Effector memory CD8-positive, alpha-beta T cell (primary cell): ENCODE measurements around the gene FUCA1.
"Not testable (repeated sequence)": the region's sequence is repeated elsewhere in the genome, so short reads cannot be mapped to it uniquely, and the experiment has no call there.

Experiments used
- ATAC-seq: fragments of 150-1000 bp; cut with Tn5 transposase; replicated peaks from 2 replicates; pipeline ENCODE4 v1.10.0; 2021; ENCODE audit warnings: mild to moderate bottlenecking, moderate library complexity
- DNase-seq, 3 experiments: peaks; one replicate each; pipeline ENCODE4 v3.0.0; 2021
- H3K27ac Mint-ChIP-seq, 2 donors: one replicate each; pipeline ENCODE4 v1.8.0; 2022; ENCODE audit warnings: mild to moderate bottlenecking in 2 of 2, mixed read lengths in 2 of 2, moderate library complexity in 2 of 2
- H3K27me3 Mint-ChIP-seq, 2 donors: one replicate each; pipeline ENCODE4 v1.8.0; 2022; ENCODE audit warnings: mixed read lengths in 2 of 2
- H3K36me3 Mint-ChIP-seq: one replicate; pipeline ENCODE4 v1.8.0; 2022; ENCODE audit warnings: mild to moderate bottlenecking, moderate library complexity, mixed read lengths; ENCODE audit not compliant: insufficient read depth
- H3K4me1 Mint-ChIP-seq, 2 donors: one replicate each; pipeline ENCODE4 v1.8.0; 2022; ENCODE audit warnings: low read depth in 2 of 2, mixed read lengths in 2 of 2
- H3K4me3 Mint-ChIP-seq, 2 donors: one replicate each; pipeline ENCODE4 v1.8.0; 2022; ENCODE audit warnings: mild to moderate bottlenecking in 2 of 2, mixed read lengths in 2 of 2, moderate library complexity in 2 of 2
- H3K9me3 Mint-ChIP-seq, 2 donors: one replicate each; pipeline ENCODE4 v1.8.0; 2022; ENCODE audit warnings: mixed read lengths in 2 of 2

FUCA1 gene

DNA sequence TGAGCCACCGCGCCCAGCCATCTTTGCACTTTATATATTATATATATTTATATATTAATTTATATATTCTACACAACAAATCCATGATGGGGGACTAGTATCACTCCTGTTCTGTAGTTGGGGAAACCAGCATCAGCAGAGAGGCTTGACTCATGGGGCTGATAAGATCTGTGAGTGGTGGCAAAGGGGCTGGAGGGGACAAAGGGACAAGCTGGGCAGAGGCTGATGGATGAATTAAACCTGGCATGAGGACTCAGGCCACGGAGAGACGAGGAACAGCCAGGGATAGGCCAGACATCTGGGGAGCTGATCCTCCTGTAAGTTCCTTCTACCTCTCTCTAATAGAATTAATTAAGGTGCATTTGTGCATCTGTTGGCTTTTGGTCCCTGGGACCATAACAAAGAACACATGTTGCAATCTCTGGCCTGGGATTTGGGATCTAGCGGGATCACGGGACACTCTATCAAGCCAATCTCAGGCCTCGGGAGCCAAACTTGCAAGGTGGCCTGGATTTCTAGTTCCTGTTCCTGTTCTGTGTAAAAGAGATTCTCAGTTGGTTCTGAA is 37.5 kb upstream of the FUCA1 start:
- Mint-ChIP-seq H3K9me3 (no peaks in the 10 kb centered on the region), H3K4me1 (peaks cover 26 to 46% of the 10 kb centered on the region in 2 donors), H3K27me3 (peaks cover 0 to 53% of the 10 kb centered on the region in 2 donors), H3K36me3 (peaks cover 18% of the 10 kb centered on the region), H3K4me3 (no peak overlapping the region), H3K27ac (peak overlapping the region in 1 of 2 donors; percentile 7)
- DNase-seq (no peak), ATAC-seq (no peak)

DNA sequence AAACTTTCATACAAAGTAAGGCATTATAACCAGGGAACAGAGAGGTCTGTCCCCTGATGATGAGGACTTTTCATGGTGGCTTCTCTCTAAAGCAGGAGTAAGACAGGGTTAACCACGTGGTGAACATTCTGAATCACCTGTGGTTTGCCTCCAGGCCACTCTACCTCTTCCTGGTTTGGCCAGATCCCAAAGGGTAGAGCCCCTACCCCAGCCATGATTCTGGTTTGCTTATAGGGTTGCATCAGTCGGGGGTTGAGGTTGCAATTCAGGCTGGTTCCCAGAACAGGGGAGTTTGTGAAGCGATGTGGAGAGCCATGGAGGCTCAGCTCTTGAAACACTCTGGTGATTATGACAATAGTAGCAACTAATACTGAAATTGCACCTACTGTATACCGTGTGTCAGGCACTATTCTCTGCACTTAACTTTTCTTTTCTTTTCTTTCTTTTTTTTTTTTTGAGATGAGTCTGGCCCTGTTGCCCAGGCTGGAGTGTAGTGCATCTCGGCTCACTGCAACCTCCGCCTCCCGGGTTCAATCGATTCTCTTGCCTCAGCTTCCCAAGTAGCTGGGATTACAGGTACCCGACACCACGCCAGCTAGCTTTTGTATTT is 36.8 kb upstream of the FUCA1 start:
- Mint-ChIP-seq H3K4me1 (peaks cover 23 to 44% of the 10 kb centered on the region in 2 donors), H3K27ac (peak overlapping the region in 1 of 2 donors; percentile 7), H3K27me3 (peaks cover 0 to 59% of the 10 kb centered on the region in 2 donors), H3K4me3 (peak overlapping the region in 1 of 2 donors; percentile 44), H3K36me3 (peaks cover 18% of the 10 kb centered on the region), H3K9me3 (no peaks in the 10 kb centered on the region)
- no peak for ATAC-seq
- DNase-seq, result no peak

DNA sequence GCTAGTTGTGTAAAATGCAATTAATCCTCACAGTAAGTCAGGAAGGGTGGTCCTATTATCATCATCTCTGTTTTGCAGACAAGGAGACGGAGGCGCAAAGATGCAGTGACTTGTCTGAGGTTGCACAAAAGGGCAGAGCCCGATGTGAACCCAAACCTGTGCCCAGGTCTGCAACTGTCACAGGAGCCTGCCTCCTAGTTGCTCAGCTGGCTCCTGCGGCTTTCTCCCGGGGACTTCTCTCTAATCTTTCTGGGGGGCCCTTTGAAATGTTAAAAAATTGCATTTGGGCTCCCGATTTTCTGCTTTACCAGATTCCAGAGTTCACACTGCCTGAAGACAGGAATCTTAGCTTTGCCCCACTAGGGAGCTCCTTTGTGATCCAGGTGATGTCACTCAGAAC is 35.7 kb upstream of the FUCA1 start:
- Mint-ChIP-seq H3K4me1 (peaks cover 17 to 42% of the 10 kb centered on the region in 2 donors), H3K9me3 (no peaks in the 10 kb centered on the region)
- no peak for ATAC-seq

DNA sequence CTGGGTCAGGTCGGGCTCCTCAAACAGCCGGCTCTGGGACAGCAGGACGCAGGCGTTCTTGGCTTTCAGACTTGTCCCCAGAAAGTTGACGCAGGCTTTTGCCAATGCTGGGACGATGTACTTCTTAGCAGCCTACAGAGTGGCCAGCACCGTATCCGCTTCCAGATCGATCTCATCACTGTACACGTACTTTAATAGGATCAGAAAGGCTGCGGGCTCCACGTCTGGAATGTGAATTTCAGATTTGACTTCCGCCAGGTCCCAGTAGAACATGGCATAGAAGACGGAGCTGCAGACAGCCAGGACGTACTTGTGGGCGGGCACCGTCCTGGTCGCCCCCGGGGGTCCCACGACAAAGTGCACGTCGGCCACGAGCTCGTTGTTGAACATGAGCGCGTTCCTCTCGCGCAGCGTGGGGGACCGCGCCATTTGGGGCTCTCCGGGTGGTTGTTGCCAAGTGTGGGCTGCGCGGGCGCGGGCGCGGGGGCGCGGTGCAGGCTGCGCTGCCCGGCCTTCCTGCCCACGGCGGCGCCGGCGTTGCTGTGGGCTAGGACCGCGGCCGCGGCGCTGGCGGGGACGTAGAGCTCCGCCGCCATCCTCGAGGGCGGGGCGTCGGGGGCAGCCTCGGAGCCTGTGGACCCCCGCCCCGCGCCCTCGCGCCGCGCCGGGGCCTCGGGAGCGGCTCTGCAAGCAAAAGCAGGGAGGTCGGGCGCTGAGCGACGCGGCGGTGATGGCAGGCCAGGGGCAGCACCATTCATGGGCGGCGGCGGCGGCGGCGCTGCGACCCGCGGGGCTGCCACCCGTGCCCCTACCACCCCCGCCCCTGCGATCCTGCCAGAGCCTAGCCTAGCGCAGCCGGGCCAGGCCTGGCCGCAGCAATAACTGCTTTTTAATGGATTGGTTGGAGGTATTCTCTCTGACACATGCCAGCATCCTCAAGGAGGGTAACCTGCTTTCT is 34.5 kb upstream of the FUCA1 start:
- Mint-ChIP-seq H3K27me3 (peaks cover 0 to 52% of the 10 kb centered on the region in 2 donors), H3K9me3 (no peaks in the 10 kb centered on the region), H3K4me3 (peak overlapping the region; percentile 22 to 25), H3K27ac (no peak overlapping the region), H3K36me3 (peaks cover 21% of the 10 kb centered on the region), H3K4me1 (peaks cover 14 to 41% of the 10 kb centered on the region in 2 donors)
- ATAC-seq, result peak; percentile 46
- no peak for DNase-seq

More for the DNA sequence above, 35.7 kb upstream of the FUCA1 start:
- H3K27ac Mint-ChIP-seq, result no peak overlapping the region
- no peak for DNase-seq
- peaks cover 18% of the 10 kb centered on the region for H3K36me3 Mint-ChIP-seq
- no peak overlapping the region for H3K4me3 Mint-ChIP-seq
- peaks cover 0 to 52% of the 10 kb centered on the region in 2 donors for H3K27me3 Mint-ChIP-seq

DNA sequence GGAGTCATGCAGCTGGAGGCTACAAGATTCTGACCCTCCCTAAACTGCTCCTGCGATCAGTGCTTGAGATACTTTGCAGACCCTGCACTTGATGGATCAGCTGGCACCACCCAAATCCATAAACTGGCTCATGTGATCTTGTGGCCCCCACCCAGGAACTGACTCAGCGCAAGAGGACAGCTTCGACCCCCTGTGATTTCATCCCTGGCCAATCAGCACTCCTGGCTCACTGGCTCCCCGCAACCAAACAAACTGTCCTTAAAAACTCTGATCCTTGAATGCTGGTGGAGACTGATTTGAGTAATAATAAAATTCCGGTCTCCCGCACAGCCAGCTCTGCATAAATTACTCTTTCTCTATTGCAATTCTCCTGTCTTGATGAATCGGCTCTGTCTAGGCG is 31.9 kb upstream of the FUCA1 start:
- Mint-ChIP-seq H3K4me1 (peaks cover 16 to 39% of the 10 kb centered on the region in 2 donors), H3K4me3 (peak overlapping the region in 1 of 2 donors; percentile 11), H3K27me3 (peaks cover 0 to 40% of the 10 kb centered on the region in 2 donors), H3K36me3 (peaks cover 17% of the 10 kb centered on the region), H3K27ac (peak overlapping the region in 1 of 2 donors; percentile 77)
- not testable (repeated sequence) for ATAC-seq, H3K9me3 Mint-ChIP-seq, DNase-seq

DNA sequence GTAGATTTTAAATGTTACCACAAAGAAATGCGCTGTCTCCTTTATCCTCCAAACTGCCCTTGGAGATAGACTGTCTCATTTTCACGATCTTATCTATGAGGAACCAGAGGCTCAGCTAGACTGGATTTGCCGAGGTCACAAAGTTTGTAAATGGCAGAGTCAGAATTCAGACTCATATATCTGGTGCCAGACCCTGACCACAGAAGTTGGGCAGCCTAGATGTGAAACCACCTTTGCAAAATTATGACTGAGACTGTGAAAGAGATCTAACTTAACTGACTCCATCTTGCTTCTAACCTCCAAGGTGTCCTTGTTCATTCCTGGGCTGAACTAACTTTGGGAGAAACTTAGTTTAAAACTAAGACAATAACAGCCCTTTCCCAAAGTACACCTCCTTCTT is 31.0 kb upstream of the FUCA1 start:
- DNase-seq, result no peak
- H3K4me3 Mint-ChIP-seq, result peak overlapping the region in 1 of 2 donors; percentile 52
- no peaks in the 10 kb centered on the region for H3K9me3 Mint-ChIP-seq
- peaks cover 13% of the 10 kb centered on the region for H3K36me3 Mint-ChIP-seq
- H3K27ac Mint-ChIP-seq, result peak overlapping the region in 1 of 2 donors; percentile 78
- peak; percentile 12 for ATAC-seq
- peaks cover 0 to 31% of the 10 kb centered on the region in 2 donors for H3K27me3 Mint-ChIP-seq
- H3K4me1 Mint-ChIP-seq, result peaks cover 11 to 29% of the 10 kb centered on the region in 2 donors

DNA sequence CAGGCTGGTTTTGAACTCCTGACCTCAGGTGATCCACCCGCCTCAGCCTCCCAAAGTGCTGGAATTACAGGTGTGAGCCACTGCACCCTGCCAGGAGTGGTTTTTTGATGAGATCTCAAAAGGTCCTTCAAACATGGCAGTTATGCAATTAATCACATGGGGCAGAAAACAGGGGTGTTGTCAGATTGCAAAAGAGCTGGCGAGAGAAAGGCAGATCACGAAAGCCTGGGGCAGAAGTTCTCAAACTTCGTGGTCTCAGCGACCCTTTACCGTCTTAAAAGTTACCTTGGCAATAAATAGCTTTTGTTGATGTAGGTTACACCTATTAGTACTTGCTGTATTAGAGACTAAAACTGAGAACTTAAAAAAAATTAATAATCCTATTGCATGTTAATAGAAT is 29.0 kb upstream of the FUCA1 start:
- no peaks in the 10 kb centered on the region for H3K9me3 Mint-ChIP-seq
- ATAC-seq (no peak), DNase-seq (no peak)
- H3K4me1 Mint-ChIP-seq, result peaks cover 11 to 26% of the 10 kb centered on the region in 2 donors
- H3K27ac Mint-ChIP-seq, result peak overlapping the region; percentile 36 to 88
- H3K36me3 Mint-ChIP-seq, result peaks cover 10% of the 10 kb centered on the region
- peak overlapping the region; percentile 17 to 75 for H3K4me3 Mint-ChIP-seq
- peaks cover 0 to 21% of the 10 kb centered on the region in 2 donors for H3K27me3 Mint-ChIP-seq

DNA sequence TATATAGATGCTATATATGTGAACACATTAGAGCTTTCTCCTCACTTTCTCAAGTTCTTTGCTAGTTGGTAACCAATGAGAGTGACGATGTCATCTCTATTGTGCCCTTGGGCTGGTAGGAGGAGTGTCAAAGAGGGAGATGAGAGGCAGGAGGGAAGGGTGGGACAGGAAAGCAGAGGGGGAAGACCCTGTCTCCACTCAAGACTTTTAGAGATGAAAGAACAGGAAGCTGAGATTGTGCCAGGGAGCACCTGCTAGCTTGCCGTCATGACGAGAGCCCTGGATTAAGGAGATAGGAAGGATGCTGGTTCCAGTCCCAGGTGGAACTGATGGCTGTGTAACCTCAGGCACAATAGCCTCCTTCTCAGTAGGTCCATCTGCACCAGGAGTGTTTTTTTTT is 28.4 kb upstream of the FUCA1 start:
- Mint-ChIP-seq H3K4me1 (peaks cover 11 to 32% of the 10 kb centered on the region in 2 donors), H3K36me3 (peaks cover 7% of the 10 kb centered on the region), H3K27me3 (peaks cover 0 to 21% of the 10 kb centered on the region in 2 donors), H3K9me3 (no peaks in the 10 kb centered on the region), H3K4me3 (peak overlapping the region in 1 of 2 donors; percentile 53), H3K27ac (peak overlapping the region; percentile 14 to 36)
- DNase-seq, result no peak
- ATAC-seq, result no peak

DNA sequence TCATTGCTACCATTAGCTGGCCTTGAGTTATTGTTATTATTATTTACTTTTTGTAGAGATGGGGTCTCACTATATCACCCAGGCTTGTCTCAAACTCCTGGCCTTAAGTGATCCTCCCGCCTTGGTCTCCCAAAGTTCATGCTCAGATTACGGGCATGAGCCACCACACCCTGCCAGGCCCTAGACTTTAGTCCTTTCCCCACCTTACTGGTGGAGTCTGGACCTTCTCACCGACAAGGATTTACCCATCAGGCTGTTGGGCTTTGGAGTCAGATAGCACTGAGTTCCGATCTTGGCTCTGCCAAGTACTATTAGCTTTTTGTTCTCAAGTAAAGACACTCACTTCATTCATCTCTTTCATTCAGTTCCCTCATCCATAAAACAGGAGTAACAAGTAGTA is 27.9 kb upstream of the FUCA1 start:
- peaks cover 0 to 17% of the 10 kb centered on the region in 2 donors for H3K27me3 Mint-ChIP-seq
- no peak for ATAC-seq
- H3K4me1 Mint-ChIP-seq, result peaks cover 11 to 32% of the 10 kb centered on the region in 2 donors
- DNase-seq, result no peak
- H3K36me3 Mint-ChIP-seq, result peaks cover 5% of the 10 kb centered on the region
- H3K4me3 Mint-ChIP-seq, result peak overlapping the region in 1 of 2 donors; percentile 53
- peak overlapping the region; percentile 14 to 36 for H3K27ac Mint-ChIP-seq
- H3K9me3 Mint-ChIP-seq, result no peaks in the 10 kb centered on the region

DNA sequence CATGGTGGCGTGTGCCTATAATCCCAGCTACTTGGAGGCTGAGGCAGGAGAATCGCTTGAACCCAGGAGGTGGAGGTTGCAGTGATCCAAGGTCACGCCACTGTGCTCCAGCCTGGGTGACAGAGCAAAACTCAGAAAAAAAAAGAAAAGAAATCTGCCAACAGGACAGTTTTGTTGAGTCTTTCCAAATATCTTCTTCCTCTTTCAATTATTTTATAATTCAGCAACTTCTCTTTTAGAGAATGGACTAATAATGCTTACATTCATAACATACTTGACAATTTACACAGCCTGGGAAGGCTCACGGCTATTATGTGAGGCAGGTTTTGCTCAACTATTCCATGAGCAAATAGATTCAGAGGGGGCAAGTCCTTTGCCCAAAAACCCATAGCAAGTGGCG is 27.0 kb upstream of the FUCA1 start:
- peaks cover 3% of the 10 kb centered on the region for H3K36me3 Mint-ChIP-seq
- H3K4me1 Mint-ChIP-seq, result peaks cover 13 to 29% of the 10 kb centered on the region in 2 donors

DNA sequence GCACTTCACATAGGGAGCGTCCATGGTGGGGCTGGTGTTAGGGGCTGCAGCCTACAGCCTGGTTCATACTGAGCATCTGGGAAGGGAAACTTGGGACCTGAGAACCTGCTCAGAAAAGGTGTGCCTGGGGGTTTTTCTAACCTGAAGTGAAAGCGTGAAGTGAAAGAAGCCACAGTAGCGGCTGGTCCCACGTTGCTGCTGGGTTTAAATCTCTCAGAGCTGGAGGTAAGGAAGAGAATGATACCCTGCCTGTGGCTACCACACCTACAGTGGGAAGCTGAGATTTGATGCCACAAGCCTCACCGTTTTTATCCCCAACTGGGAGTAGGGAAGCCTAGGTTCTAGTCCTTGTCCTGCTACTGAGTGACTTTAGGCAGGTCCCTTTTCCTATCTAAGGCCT is 21.0 kb upstream of the FUCA1 start:
- peaks cover 6 to 7% of the 10 kb centered on the region in 2 donors for H3K4me1 Mint-ChIP-seq
- H3K36me3 Mint-ChIP-seq, result no peaks in the 10 kb centered on the region
- ATAC-seq (no peak), DNase-seq (no peak)
- no peak overlapping the region for H3K4me3 Mint-ChIP-seq
- H3K9me3 Mint-ChIP-seq, result no peaks in the 10 kb centered on the region
- peaks cover 0 to 7% of the 10 kb centered on the region in 2 donors for H3K27me3 Mint-ChIP-seq
- no peak overlapping the region for H3K27ac Mint-ChIP-seq

More for the DNA sequence above, 27.0 kb upstream of the FUCA1 start:
- no peak for ATAC-seq
- H3K4me3 Mint-ChIP-seq, result no peak overlapping the region
- no peaks in the 10 kb centered on the region for H3K9me3 Mint-ChIP-seq
- no peak for DNase-seq
- H3K27ac Mint-ChIP-seq, result no peak overlapping the region
- H3K27me3 Mint-ChIP-seq, result peaks cover 0 to 8% of the 10 kb centered on the region in 2 donors

DNA sequence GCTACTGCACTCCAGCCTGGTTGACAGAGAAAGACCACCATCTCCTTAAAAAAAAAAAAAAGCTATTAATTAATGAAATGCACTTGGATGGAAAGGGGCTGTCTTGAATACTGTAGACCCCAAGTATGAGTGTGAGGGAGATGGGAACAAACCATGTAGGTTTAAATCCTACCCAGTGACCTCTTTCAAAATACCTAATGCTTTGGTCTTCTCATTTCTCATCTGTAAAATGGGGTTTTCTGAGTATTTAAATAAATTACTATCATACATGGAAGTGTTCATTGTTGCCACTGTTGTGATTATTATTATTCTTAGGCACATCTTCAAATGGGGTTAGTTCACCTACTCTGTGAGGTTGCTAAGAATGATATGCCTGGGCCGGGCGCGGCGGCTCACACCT is 17.1 kb upstream of the FUCA1 start:
- DNase-seq (no peak), ATAC-seq (no peak)
- Mint-ChIP-seq H3K9me3 (no peaks in the 10 kb centered on the region), H3K27ac (no peak overlapping the region), H3K27me3 (no peaks in the 10 kb centered on the region), H3K4me1 (peaks cover 0 to 2% of the 10 kb centered on the region in 2 donors), H3K4me3 (no peak overlapping the region), H3K36me3 (no peaks in the 10 kb centered on the region)

DNA sequence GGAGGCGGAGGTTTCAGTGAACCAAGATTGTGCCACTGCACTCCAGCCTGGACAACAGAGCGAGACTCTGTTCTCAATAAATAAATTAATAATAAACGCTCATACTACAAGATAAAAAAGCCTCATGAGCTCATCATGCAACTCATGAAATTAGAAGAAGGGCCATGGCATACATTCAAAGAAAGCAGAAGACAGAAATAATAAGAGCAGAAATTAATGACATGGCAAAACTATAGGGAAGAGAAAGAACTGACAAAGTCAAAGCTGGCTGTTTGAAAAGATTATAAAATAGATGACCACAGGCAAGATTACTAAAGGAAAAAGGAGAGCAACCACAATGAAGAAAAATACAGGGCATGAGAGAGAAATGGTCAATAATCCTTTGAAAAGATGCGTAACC is 14.7 kb upstream of the FUCA1 start:
- H3K36me3 Mint-ChIP-seq, result no peaks in the 10 kb centered on the region
- H3K27ac Mint-ChIP-seq, result no peak overlapping the region

More for the DNA sequence above, 14.7 kb upstream of the FUCA1 start:
- Mint-ChIP-seq H3K27me3 (no peaks in the 10 kb centered on the region), H3K4me1 (no peaks in the 10 kb centered on the region), H3K9me3 (peaks cover 0 to 5% of the 10 kb centered on the region in 2 donors), H3K4me3 (no peak overlapping the region)
- DNase-seq (no peak), ATAC-seq (no peak)
